Stimulated activated naive B cell treated with anti-CD40 and anti-IgM and Interleukin-4, amounts not matched to agents 10 μg/mL and 1 μg/mL and 100 μg/mL, for 72 hours (primary cell): Measurements from ENCODE around the gene DDX10.

Experiments used
- ATAC-seq, 2 donors: fragments of 150-1000 bp; cut with Tn5 transposase; replicated peaks; 2 replicates each; pipeline ENCODE4 v1.10.0; 2021; ENCODE audit warnings: moderate library complexity in 1 of 2
- DNase-seq: peaks from one replicate; pipeline ENCODE4 v3.0.0; 2021
- H3K27ac Mint-ChIP-seq: one replicate; pipeline ENCODE4 v1.8.0; 2022; ENCODE audit warnings: mild to moderate bottlenecking, mixed read lengths
- H3K27me3 Mint-ChIP-seq, 2 donors: one replicate each; pipeline ENCODE4 v1.8.0; 2022; ENCODE audit warnings: mixed read lengths in 2 of 2
- H3K36me3 Mint-ChIP-seq, 2 donors: one replicate each; pipeline ENCODE4 v1.8.0; 2022; ENCODE audit warnings: mixed read lengths in 2 of 2, mild to moderate bottlenecking in 1 of 2
- H3K4me1 Mint-ChIP-seq, 2 donors: one replicate each; pipeline ENCODE4 v1.8.0; 2022; ENCODE audit warnings: mixed read lengths in 2 of 2, mild to moderate bottlenecking in 1 of 2
- H3K4me3 Mint-ChIP-seq, 2 donors: one replicate each; pipeline ENCODE4 v1.8.0; 2022; ENCODE audit warnings: mild to moderate bottlenecking in 2 of 2, mixed read lengths in 2 of 2, moderate library complexity in 1 of 2
- H3K9me3 Mint-ChIP-seq, 2 donors: one replicate each; pipeline ENCODE4 v1.8.0; 2022; ENCODE audit warnings: mixed read lengths in 2 of 2, mild to moderate bottlenecking in 1 of 2

Gene DDX10

GRCh38 chr11:108664730-108665525, at the start of gene DDX10:
TSS of gene DDX10 (plus strand) at chr11:108665069. CDS start at chr11:108665154, 85 bp downstream.
- Mint-ChIP-seq H3K27ac (peak within 1 kb of the TSS; percentile 99), H3K4me1 (peaks cover 28 to 46% of the 10 kb centered on the region in 2 donors)
- peak; percentile 97 to 99 for ATAC-seq

DNA sequence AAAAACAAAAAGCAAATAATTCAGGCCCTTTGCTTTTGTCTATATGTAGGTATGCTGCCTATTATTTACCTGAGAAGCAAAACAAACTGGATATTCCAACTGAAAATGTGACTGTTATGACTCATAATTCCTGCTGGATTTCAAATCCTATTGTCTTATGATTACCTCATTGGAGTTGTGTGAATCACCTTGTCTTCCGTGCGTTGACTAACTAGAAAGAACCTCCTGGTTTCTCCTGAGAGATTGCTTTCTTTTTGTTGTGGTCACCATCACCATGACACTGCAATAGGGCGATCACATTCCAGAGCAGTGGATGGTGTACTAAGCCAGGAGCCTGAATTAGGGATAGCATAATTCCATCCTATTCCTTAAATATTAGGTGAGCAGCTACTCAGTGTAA, 48.3 kb upstream of the DDX10 start:
- peaks cover 18 to 34% of the 10 kb centered on the region in 2 donors for H3K27me3 Mint-ChIP-seq
- ATAC-seq (no peak), DNase-seq (no peak)
- no peaks in the 10 kb centered on the region for H3K9me3 Mint-ChIP-seq
- H3K4me1 Mint-ChIP-seq, result peaks cover 0 to 3% of the 10 kb centered on the region in 2 donors
- no peak overlapping the region for H3K27ac Mint-ChIP-seq
- no peak overlapping the region for H3K4me3 Mint-ChIP-seq
- no peaks in the 10 kb centered on the region for H3K36me3 Mint-ChIP-seq

More at GRCh38 chr11:108664730-108665525, at the start of gene DDX10:
- H3K27me3 Mint-ChIP-seq, result peaks cover 0 to 7% of the 10 kb centered on the region in 2 donors
- no peaks in the 10 kb centered on the region for H3K9me3 Mint-ChIP-seq
- H3K4me3 Mint-ChIP-seq, result peak within 1 kb of the TSS; percentile 100
- peaks cover 16 to 31% of the 10 kb centered on the region in 2 donors for H3K36me3 Mint-ChIP-seq
- DNase-seq, result peak; percentile 97

GRCh38 chr11:108617055-108617454, 47.8 kb upstream of the DDX10 start:
- Mint-ChIP-seq H3K27me3 (peaks cover 20 to 34% of the 10 kb centered on the region in 2 donors), H3K27ac (no peak overlapping the region), H3K36me3 (no peaks in the 10 kb centered on the region), H3K4me3 (no peak overlapping the region), H3K4me1 (peaks cover 0 to 4% of the 10 kb centered on the region in 2 donors), H3K9me3 (no peaks in the 10 kb centered on the region)
- ATAC-seq (no peak), DNase-seq (no peak)

GRCh38 chr11:108618529-108618928, 46.3 kb upstream of the DDX10 start:
- Mint-ChIP-seq H3K4me1 (peaks cover 0 to 4% of the 10 kb centered on the region in 2 donors), H3K27ac (no peak overlapping the region), H3K27me3 (peaks cover 20 to 31% of the 10 kb centered on the region in 2 donors), H3K4me3 (no peak overlapping the region), H3K36me3 (no peaks in the 10 kb centered on the region), H3K9me3 (no peaks in the 10 kb centered on the region)
- DNase-seq, result no peak
- no peak for ATAC-seq

GRCh38 chr11:108620958-108621772, 43.7 kb upstream of the DDX10 start:
- H3K27me3 Mint-ChIP-seq, result peaks cover 33 to 39% of the 10 kb centered on the region in 2 donors
- no peaks in the 10 kb centered on the region for H3K36me3 Mint-ChIP-seq
- no peak for DNase-seq
- ATAC-seq, result peak; percentile 79 to 87
- H3K4me1 Mint-ChIP-seq, result peaks cover 0 to 4% of the 10 kb centered on the region in 2 donors
- no peak overlapping the region for H3K4me3 Mint-ChIP-seq
- H3K9me3 Mint-ChIP-seq, result no peaks in the 10 kb centered on the region
- no peak overlapping the region for H3K27ac Mint-ChIP-seq

DNA sequence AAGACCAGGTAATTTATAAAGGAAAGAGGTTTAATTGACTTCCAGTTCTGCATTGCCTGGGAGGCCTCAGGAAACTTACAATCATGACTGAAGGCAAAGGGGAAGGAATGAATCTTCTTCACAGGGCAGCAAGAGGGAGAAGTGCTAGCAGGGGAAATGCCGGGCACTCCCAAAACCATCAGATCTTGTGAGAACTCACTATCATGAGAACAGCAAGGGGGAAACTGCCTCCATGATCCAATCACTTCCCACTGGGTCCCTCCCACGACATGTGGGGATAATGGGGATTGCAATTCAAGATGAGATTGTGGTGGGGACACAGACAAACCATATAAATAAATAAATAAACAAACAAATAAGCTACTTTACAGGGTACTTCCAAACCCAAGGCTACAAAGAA, 42.5 kb upstream of the DDX10 start:
- Mint-ChIP-seq H3K9me3 (no peaks in the 10 kb centered on the region), H3K36me3 (no peaks in the 10 kb centered on the region), H3K4me1 (peaks cover 0 to 4% of the 10 kb centered on the region in 2 donors), H3K27ac (no peak overlapping the region), H3K27me3 (peaks cover 27 to 32% of the 10 kb centered on the region in 2 donors), H3K4me3 (no peak overlapping the region)
- no peak for DNase-seq
- ATAC-seq, result no peak

DNA sequence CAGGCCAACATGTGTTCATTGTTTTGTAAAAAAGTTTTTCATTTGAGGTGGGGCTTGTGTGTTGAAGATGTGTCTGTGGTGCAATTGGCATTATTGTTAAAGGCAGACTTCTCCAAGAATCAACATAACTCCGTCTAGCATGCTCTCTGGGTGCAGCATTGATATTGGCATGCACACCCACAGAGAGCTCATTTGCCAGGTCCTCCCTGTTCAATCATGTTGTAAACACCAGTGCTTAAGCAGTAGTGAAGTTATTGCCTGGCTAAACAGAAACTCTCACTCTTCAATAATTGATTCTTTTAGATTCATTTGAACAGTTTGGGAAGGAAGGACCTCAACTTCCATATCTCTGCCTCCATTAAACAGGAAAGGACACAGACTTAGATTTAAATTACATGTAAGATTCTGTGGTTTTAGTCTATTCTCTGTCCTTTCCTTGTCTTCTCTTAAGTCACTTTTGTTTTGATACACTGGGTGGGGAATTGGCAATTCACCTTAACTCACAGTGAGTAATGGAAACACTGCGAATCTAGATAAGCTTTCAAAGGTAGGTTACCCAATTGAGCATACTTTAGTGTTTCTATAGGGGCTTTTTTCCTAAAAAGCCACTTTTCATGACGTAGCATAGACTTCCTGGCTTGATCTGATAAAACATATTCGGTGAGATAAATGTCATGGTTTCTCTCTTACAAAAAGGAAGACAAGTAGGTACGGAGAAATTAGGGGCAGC, 40.5 kb upstream of the DDX10 start:
- Mint-ChIP-seq H3K9me3 (no peaks in the 10 kb centered on the region), H3K36me3 (no peaks in the 10 kb centered on the region), H3K27ac (no peak overlapping the region), H3K4me3 (no peak overlapping the region), H3K27me3 (peaks cover 21 to 32% of the 10 kb centered on the region in 2 donors), H3K4me1 (peaks cover 0 to 4% of the 10 kb centered on the region in 2 donors)
- DNase-seq (no peak), ATAC-seq (no peak)

GRCh38 chr11:108628326-108628725, 36.5 kb upstream of the DDX10 start:
- Mint-ChIP-seq H3K36me3 (no peaks in the 10 kb centered on the region), H3K4me1 (no peaks in the 10 kb centered on the region), H3K9me3 (no peaks in the 10 kb centered on the region), H3K27me3 (peaks cover 23 to 25% of the 10 kb centered on the region in 2 donors), H3K4me3 (no peak overlapping the region), H3K27ac (no peak overlapping the region)
- DNase-seq, result no peak
- ATAC-seq, result no peak

- Mint-ChIP-seq H3K4me3 (no peak overlapping the region), H3K27ac (no peak overlapping the region), H3K9me3 (no peaks in the 10 kb centered on the region), H3K4me1 (no peaks in the 10 kb centered on the region), H3K27me3 (peaks cover 23 to 25% of the 10 kb centered on the region in 2 donors), H3K36me3 (no peaks in the 10 kb centered on the region)
- no peak for DNase-seq
- ATAC-seq, result no peak
Measured at GRCh38 chr11:108628812-108629211, 36.1 kb upstream of the DDX10 start.

GRCh38 chr11:108629274-108629673, 35.6 kb upstream of the DDX10 start:
- Mint-ChIP-seq H3K9me3 (no peaks in the 10 kb centered on the region), H3K27me3 (peaks cover 23 to 25% of the 10 kb centered on the region in 2 donors), H3K27ac (no peak overlapping the region), H3K36me3 (no peaks in the 10 kb centered on the region), H3K4me3 (no peak overlapping the region), H3K4me1 (no peaks in the 10 kb centered on the region)
- ATAC-seq, result no peak
- DNase-seq, result no peak

DNA sequence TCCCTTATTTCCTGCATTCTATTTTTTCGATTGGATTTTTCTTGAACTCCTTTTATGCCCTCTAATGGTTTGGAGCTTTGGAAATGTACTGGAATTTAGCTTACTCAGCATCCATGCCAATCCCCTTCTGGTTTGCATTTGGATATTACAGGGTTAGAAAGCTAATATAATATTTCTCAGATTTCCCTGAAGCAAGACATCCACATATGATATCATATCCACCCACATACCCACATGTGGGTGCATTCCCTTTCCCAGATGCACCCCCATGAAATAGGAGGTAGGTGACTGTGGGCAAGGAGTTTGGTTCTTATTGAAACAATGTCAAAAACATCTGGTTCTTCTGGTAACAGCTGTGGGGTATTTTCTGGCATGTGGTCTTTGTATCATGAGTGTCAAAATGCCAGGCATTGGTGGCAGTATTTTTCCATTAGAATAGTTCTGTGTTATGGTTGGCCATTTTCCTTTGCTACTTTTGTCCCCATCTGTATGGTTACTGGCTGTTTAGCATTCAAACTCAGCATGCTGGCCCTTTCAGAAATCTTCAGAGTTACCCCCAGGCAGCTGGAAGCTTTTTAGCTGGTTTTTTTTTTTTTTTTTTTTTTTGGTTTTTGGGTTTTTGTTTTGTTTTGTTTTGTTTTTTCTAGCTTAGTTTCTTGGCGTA, 32.7 kb upstream of the DDX10 start:
- DNase-seq, result no peak
- Mint-ChIP-seq H3K27ac (no peak overlapping the region), H3K9me3 (no peaks in the 10 kb centered on the region), H3K36me3 (no peaks in the 10 kb centered on the region), H3K27me3 (peaks cover 16 to 20% of the 10 kb centered on the region in 2 donors), H3K4me3 (no peak overlapping the region), H3K4me1 (no peaks in the 10 kb centered on the region)
- no peak for ATAC-seq

DNA sequence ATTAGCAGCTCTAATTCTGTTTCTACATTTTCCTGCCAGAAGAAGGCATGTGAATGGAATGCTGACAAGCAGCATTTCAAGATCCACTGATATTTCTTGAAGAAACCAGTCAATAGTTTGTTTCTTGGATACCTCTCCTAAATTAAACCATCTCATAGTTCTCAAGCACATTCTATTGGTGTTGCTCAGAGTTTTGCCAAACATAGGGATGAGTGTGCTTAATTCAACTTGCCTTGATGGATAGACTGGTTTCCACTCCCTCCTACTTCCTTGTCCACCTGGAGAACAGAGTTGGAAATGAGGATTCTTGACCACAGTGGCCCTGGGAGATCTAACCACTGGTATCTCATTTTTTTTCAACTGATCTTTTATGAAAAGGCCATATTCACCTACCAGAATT, 29.8 kb upstream of the DDX10 start:
- Mint-ChIP-seq H3K36me3 (no peaks in the 10 kb centered on the region), H3K27ac (no peak overlapping the region), H3K9me3 (no peaks in the 10 kb centered on the region), H3K4me1 (no peaks in the 10 kb centered on the region), H3K27me3 (peaks cover 29 to 34% of the 10 kb centered on the region in 2 donors), H3K4me3 (no peak overlapping the region)
- DNase-seq, result no peak
- ATAC-seq, result no peak

- DNase-seq, result no peak
Measured at GRCh38 chr11:108636222-108636621, 28.6 kb upstream of the DDX10 start.

GRCh38 chr11:108639146-108639545, 25.7 kb upstream of the DDX10 start:
- no peaks in the 10 kb centered on the region for H3K9me3 Mint-ChIP-seq
- no peak overlapping the region for H3K27ac Mint-ChIP-seq
- no peak overlapping the region for H3K4me3 Mint-ChIP-seq

More at GRCh38 chr11:108636222-108636621, 28.6 kb upstream of the DDX10 start:
- no peak for ATAC-seq
- no peak overlapping the region for H3K4me3 Mint-ChIP-seq
- H3K27me3 Mint-ChIP-seq, result peaks cover 29 to 34% of the 10 kb centered on the region in 2 donors
- H3K27ac Mint-ChIP-seq, result no peak overlapping the region
- no peaks in the 10 kb centered on the region for H3K9me3 Mint-ChIP-seq
- H3K4me1 Mint-ChIP-seq, result no peaks in the 10 kb centered on the region
- H3K36me3 Mint-ChIP-seq, result no peaks in the 10 kb centered on the region

More at GRCh38 chr11:108639146-108639545, 25.7 kb upstream of the DDX10 start:
- Mint-ChIP-seq H3K36me3 (no peaks in the 10 kb centered on the region), H3K27me3 (peaks cover 27 to 29% of the 10 kb centered on the region in 2 donors), H3K4me1 (no peaks in the 10 kb centered on the region)
- ATAC-seq, result no peak
- no peak for DNase-seq
